ENCODE data around the gene PTTG1IP. TPM values are rescaled to one million over a fixed set of nuclear protein-coding genes. Genes with fewer than 3 reads are reported as not detected.

PTTG1IP gene
- total and polyA plus RNA-seq, 10 of the 15 experiments (the other 5 are each of a cell fraction or from before 2014, with no cell fraction given): 2.4 to 56.4 (median 44.4) TPM

DNA sequence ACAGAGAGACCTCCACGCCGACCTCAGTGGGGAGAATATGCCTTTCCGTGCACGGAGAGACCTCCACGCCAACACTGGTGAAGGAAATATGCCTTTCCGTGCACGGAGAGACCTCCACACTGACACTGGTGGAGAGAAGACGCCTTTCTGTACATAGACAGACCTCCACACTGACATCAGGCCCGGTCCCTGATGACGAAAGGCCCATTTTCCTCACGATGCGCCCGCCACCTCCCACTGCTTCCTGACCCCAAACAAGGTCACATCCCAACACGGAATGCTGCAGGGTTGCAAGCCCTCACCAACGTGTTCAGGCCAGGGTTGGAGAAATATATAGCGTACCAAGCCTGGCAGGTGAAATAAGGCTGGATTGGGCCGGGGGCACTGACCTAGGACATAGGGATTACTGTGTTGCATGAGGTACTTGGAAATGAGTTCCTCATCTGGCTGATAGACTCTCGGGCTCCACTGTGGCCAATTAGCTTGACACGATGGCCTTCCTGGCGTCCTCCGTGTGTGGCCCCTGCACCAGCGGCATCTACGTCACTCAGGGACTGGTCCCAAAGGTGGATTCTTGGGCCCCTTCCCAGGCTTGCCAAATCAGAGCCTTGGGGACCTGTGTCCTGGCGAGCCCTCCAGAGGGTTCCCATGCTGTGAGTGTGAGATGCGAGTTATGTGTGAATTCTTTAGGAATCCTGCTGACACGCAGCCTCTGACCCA is 39.1 kb downstream of the PTTG1IP start (continued):
- no peak for TF ChIP-seq KDM1A (IDR thresholded peaks at IDR 0.05; ENCODE audit: borderline replicate concordance)
- no peak for TF ChIP-seq PBX3 (IDR thresholded peaks at IDR 0.05; ENCODE audit: insufficient replicate concordance, low read depth, low read length)
- no peak for TF ChIP-seq BACH1 (IDR thresholded peaks at IDR 0.05; ENCODE audit: borderline replicate concordance)
- TF ChIP-seq FOS (IDR thresholded peaks at IDR 0.05; ENCODE audit: borderline replicate concordance, extremely low read depth, insufficient read length): no peak

DNA sequence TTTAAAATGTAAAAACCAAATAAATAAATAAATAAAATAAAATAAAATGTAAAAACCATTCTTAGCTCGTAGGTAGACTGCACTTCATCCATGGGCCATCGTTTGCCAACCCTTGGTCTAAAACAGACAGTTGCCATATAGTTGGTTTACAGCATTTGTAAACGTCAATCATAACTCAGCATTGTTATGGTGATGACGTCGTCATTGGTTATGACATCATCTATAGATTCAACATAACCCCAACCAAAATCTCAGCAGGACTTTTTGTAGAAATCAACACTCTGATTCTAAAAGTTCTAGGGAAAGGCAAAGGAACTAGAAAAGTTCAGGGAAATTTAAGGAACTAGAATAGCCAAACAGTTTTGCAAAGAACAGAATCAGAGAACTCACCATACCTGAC is 39.8 kb downstream of the PTTG1IP start:
- BruUV-seq (replicated peaks): no TSS peak
- TF ChIP-seq ATF7 (IDR thresholded peaks at IDR 0.05; ENCODE audit: low read depth) (peak; percentile 58), PAX5 (IDR thresholded peaks at IDR 0.05; ENCODE audit: borderline replicate concordance, low read depth, low read length) (no peak)
- Histone ChIP-seq H3K4me2 (ENCODE audit: control insufficient read depth, insufficient read depth) (no peak overlapping the region), H3K79me2 (ENCODE audit: control insufficient read depth, insufficient read depth, low read length) (no peaks in the 10 kb centered on the region), H3K27ac (ENCODE audit: control insufficient read depth, insufficient read depth) (no peak overlapping the region), H3K27me3 (replicated peaks in 1 of 2; ENCODE audit: control insufficient read depth in 2 of 2, insufficient read depth in 2 of 2, low read length in 1 of 2) (no peaks in the 10 kb centered on the region), H4K20me1 (ENCODE audit: control insufficient read depth, insufficient read depth) (no peaks in the 10 kb centered on the region), H3K4me3 (no peak overlapping the region), H3K4me1 (ENCODE audit: control insufficient read depth, insufficient read depth, low read length) (no peaks in the 10 kb centered on the region), H2AFZ (ENCODE audit: control insufficient read depth, low read depth, low read length) (no peak overlapping the region), H3K36me3 (ENCODE audit: control insufficient read depth in 2 of 2, insufficient read depth in 2 of 2, low read length in 1 of 2) (no peaks in the 10 kb centered on the region), H3K9ac (ENCODE audit: control insufficient read depth, insufficient read depth, low read length) (no peak overlapping the region), H3K9me3 (replicated peaks; ENCODE audit: control insufficient read depth, insufficient read depth, low read length) (no peaks in the 10 kb centered on the region; the same call in 2 of the 3 replicates)
- WGBS (ENCODE audit: insufficient coverage, insufficient replicate concordance, low lambda C conversion rate, missing lambda C conversion rate): 41% methylated on average over 5 of the region's 5 CpGs
- ChIA-PET SMC1A (ENCODE audit: uncharacterized antibody, unreplicated experiment) (no interaction called here), RAD21 (ENCODE audit: unreplicated experiment) (no interaction called here), CTCF (no interaction called here), POLR2A (no interaction called here)
- intact Hi-C loops (cut with micrococcal nuclease; ENCODE audit: unreplicated experiment): no loop called here
- DNase-seq (ENCODE audit: low read depth, low spot score) (no peak), FAIRE-seq (no peak), ATAC-seq (no peak)
- in situ Hi-C loops (cut with MboI): no loop called here
